ENCODE data around the gene PWWP3B.
A peak's percentile ranks its signal among the peaks of the same experiment; 100 is the strongest.

PWWP3B gene

DNA sequence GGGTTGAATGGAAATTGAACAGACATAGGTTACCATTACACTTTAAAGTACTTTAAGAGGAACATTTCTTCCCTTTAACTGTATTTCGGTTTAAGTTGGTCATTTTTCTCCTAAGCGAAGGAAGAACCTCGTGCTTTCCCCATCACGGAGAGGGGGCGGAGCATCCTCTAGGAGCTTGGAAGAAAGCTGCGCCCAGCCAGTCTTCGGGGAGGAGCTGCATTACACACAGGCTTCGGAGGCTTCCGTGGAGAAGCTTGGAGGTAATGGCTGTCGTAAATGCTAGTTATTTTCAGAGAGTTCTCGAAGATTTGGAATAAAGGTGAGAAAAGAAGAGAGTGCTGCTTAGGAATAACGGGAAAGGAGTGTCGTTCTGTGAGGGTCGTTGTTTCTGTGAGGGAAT lies at the start of gene PWWP3B:
Gene PWWP3B (plus strand): TSS at position 199 of the 400 bp plus-strand sequence. CDS start 37,128 bp downstream, outside the sequence.
- TF ChIP-seq, protein P1, sequence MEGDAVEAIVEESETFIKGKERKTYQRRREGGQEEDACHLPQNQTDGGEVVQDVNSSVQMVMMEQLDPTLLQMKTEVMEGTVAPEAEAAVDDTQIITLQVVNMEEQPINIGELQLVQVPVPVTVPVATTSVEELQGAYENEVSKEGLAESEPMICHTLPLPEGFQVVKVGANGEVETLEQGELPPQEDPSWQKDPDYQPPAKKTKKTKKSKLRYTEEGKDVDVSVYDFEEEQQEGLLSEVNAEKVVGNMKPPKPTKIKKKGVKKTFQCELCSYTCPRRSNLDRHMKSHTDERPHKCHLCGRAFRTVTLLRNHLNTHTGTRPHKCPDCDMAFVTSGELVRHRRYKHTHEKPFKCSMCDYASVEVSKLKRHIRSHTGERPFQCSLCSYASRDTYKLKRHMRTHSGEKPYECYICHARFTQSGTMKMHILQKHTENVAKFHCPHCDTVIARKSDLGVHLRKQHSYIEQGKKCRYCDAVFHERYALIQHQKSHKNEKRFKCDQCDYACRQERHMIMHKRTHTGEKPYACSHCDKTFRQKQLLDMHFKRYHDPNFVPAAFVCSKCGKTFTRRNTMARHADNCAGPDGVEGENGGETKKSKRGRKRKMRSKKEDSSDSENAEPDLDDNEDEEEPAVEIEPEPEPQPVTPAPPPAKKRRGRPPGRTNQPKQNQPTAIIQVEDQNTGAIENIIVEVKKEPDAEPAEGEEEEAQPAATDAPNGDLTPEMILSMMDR (IDR thresholded peaks at IDR 0.05; ENCODE audit: insufficient read depth, low read depth, low read length, missing control alignments), result no peak
- peak; percentile 65 for DNase-seq (ENCODE audit: low read depth)
- H3K4me3 ChIP-seq (ENCODE audit: low read length), result peak within 1 kb of the TSS; percentile 36

DNA sequence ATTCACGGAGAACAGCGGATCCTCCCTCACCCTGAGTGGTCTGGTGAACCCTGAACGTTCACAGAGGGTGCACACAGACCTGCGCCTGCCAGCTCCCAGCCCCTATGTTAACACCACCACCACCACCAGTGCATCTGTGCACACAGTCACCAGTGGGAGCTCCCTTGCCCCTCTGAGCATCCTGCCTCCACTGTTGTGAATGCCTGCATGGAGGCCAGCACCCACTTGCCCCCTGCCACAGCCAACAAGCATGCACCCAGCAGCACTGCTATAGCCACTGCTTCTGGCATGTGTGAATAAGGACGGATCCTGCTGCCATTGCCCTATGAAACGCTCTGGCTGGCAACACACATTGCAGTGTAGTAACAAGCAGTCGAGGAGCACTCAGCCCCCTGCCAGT lies 29.1 kb upstream of the PWWP3B start:
- no peak for DNase-seq (ENCODE audit: low read depth)
- H3K4me3 ChIP-seq (ENCODE audit: low read length), result no peak overlapping the region
- TF ChIP-seq, protein P1 (IDR thresholded peaks at IDR 0.05; ENCODE audit: insufficient read depth, low read depth, low read length, missing control alignments), result no peak

DNA sequence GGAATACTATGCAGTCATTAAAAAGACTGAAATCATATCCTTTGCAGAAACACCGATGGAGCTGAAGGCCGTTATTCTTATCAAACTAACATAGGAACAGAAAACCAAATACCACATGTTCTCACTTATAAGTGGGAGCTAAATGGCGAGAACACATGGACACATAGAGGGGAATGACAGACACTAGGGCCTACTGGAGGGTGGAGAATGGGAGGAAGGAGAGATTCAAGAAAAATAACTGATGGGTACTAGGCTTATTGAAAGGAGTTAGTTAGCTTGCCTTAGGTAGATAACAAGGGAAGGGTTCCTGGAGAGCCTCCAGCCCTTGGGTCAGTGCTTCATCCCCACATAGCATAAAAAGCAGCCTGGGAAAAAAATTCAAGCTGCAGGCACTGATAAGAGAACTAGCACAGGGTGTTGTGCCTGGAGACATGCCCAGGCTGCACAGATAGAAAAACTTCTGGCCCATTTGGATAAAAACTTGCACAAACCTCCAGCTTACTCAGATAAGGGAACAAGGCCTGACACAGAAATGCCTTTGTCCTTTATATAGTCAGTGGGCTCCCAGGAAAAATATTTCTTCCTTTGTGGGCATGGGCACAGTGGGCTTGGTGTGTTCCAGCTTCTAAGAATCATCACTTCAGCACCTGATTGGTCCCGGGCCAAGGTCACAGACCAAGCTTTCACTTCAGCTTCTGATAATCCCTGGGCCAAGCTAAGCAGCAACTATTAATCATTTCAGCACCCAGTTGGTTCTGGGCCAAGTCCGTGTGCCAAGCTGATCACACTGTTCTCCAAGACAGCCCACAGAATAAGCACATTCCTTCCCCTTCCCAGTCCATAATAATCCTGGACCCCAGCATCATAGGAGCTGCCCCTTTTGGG lies 23.1 kb upstream of the PWWP3B start:
- peak; percentile 0 for DNase-seq (ENCODE audit: low read depth)
- H3K4me3 ChIP-seq (ENCODE audit: low read length), result no peak overlapping the region
- TF ChIP-seq, protein P1 (IDR thresholded peaks at IDR 0.05; ENCODE audit: insufficient read depth, low read depth, low read length, missing control alignments), result no peak

DNA sequence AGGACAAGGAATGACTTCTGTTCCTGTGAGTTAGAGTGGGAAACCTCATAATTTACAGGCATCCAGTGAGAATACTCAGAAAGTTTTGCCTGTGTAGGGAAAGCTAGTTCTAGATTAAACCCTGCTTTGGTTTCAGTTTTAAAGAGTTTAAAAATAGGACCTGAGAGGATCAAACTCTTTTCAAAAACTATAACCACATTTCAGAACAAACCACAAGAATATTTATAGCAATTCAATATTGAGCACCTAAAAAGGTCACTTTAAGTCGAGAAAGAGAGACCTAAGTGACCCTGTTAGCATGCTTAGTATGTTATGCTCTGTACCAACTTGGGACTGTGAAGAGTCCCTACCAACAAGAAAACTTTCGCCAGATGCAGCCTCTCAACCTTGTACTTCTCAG lies 17.4 kb upstream of the PWWP3B start:
- no peak for DNase-seq (ENCODE audit: low read depth)
- H3K4me3 ChIP-seq (ENCODE audit: low read length), result no peak overlapping the region
- TF ChIP-seq, protein P1 (IDR thresholded peaks at IDR 0.05; ENCODE audit: insufficient read depth, low read depth, low read length, missing control alignments), result no peak

DNA sequence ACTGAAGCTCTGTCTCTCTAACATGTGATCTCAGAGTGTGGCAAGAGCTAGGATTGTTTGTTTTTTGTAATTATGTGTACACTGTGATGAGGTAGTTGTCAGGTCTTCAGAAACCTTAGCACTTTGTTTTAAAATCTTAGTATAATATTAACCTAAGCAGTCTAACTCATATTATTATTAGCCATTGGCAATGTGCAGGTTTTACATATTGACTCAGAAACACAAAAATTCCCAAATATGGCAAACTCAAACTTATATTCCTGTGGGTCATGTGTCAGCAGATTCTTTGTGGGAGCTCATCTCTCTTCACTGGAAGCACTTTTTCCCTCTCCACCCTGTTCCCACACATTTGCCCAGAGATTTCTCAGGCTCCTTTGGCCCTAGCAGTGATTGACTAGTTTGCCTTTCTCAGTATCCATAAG lies 8.2 kb upstream of the PWWP3B start:
- TF ChIP-seq, protein P1 (IDR thresholded peaks at IDR 0.05; ENCODE audit: insufficient read depth, low read depth, low read length, missing control alignments), result no peak
- DNase-seq (ENCODE audit: low read depth), result no peak

DNA sequence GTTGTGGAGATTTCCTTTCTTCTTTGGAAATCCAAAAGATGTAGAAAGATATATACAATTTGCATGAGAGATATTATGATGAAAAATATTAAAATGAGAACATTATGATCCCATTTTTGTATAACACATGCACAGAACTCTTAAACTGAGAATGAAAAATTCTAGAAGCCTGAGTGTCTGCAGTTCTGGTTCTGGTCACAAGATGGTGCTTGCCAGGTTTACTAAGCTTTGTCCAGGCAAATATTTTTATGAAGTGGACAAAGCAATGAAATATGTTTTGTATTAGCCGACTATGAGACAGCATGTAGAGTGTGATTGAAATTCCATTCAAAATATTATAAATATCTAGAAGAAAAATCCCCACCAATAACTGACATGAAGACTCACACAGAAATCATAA lies 2.2 kb downstream of the PWWP3B start:
- TF ChIP-seq, protein P1 (IDR thresholded peaks at IDR 0.05; ENCODE audit: insufficient read depth, low read depth, low read length, missing control alignments), result peak; percentile 67
- H3K4me3 ChIP-seq (ENCODE audit: low read length), result no peak overlapping the region
- peak; percentile 37 for DNase-seq (ENCODE audit: low read depth)

More for the DNA sequence above, 8.2 kb upstream of the PWWP3B start:
- H3K4me3 ChIP-seq (ENCODE audit: low read length), result no peak overlapping the region
